ENCODE data around the gene VSIG10L2. TPM values are rescaled to one million over a fixed set of nuclear protein-coding genes. Genes with fewer than 3 reads are reported as not detected.

VSIG10L2 gene
- total RNA-seq, 1 donor: not detected

DNA sequence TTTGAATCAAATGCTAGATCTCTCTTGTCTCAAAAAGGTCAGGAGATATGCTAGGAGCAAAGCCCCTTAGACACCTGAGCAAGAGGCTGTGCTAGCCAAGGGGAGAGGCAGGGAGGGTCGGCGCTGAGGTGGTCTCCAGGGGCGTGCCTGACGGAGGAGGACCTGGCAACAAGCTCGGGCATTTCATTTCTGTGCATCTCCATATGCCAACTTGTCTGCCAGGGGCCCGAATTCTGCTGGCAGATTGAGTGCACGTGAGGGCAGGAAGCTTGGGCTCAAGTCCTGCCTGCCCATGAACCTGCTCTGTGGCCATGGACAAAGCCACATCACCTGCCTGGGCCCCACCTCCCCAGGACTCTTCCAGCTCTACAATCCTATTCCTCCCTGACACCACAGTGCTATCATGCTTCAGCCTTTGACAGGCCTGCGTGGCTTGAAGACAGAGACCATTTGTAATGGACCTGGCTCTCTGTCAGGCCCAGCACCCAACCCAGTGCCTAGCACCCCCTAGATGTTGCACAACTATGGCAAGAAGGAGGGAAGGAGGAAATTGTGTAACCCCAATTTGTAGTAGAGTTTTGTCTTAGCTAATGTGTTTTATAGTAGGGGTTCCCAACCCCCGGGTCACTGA lies 16.3 kb upstream of the VSIG10L2 start:
- no peak overlapping the region for H3K4me3 ChIP-seq (ENCODE audit: low read depth, low read length)
- DNase-seq (ENCODE audit: low read depth): no peak
- TF ChIP-seq, protein P1, sequence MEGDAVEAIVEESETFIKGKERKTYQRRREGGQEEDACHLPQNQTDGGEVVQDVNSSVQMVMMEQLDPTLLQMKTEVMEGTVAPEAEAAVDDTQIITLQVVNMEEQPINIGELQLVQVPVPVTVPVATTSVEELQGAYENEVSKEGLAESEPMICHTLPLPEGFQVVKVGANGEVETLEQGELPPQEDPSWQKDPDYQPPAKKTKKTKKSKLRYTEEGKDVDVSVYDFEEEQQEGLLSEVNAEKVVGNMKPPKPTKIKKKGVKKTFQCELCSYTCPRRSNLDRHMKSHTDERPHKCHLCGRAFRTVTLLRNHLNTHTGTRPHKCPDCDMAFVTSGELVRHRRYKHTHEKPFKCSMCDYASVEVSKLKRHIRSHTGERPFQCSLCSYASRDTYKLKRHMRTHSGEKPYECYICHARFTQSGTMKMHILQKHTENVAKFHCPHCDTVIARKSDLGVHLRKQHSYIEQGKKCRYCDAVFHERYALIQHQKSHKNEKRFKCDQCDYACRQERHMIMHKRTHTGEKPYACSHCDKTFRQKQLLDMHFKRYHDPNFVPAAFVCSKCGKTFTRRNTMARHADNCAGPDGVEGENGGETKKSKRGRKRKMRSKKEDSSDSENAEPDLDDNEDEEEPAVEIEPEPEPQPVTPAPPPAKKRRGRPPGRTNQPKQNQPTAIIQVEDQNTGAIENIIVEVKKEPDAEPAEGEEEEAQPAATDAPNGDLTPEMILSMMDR (IDR thresholded peaks at IDR 0.05; ENCODE audit: insufficient read depth, low read length): no peak

DNA sequence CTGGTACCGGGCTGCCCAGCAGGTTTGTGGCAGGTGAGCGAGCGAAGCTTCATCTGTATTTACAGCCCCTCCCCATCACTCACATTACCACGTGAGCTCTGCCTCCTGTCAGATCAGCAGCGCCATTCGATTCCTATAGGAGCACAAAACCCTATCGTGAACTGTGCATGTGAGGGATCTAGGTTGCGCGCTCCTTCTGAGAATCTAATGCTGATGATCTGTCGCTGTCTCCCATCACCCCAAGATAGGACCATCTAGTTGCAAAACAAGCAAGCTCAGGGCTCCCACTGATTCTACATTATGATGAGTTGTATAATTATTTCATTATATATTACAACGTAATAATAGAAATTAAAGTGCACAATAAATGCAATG lies 15.8 kb upstream of the VSIG10L2 start:
- H3K4me3 ChIP-seq (ENCODE audit: low read depth, low read length): no peak overlapping the region
- TF ChIP-seq, protein P1 (IDR thresholded peaks at IDR 0.05; ENCODE audit: insufficient read depth, low read length): no peak
- no peak for DNase-seq (ENCODE audit: low read depth)

DNA sequence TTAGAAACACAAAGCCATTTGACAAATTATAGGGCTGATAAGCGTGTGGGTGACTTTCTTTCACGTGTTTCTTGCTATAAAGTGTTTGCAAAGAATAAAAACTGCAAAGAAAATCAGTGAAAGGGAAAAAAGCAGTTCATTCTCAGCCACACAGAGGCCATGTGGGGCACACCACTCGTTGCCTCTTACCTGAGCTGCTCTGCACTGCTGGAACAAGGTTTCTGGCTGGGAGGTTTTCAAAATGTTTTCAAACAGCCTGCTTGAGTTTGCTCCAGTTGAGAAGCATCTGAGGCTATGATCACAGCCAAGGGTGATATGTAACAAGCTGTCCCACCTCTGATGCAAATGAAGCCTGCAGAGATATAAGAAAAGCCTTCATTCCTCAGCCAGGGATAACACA lies 14.7 kb upstream of the VSIG10L2 start:
- DNase-seq (ENCODE audit: low read depth): no peak
- TF ChIP-seq, protein P1 (IDR thresholded peaks at IDR 0.05; ENCODE audit: insufficient read depth, low read length): no peak
- no peak overlapping the region for H3K4me3 ChIP-seq (ENCODE audit: low read depth, low read length)

DNA sequence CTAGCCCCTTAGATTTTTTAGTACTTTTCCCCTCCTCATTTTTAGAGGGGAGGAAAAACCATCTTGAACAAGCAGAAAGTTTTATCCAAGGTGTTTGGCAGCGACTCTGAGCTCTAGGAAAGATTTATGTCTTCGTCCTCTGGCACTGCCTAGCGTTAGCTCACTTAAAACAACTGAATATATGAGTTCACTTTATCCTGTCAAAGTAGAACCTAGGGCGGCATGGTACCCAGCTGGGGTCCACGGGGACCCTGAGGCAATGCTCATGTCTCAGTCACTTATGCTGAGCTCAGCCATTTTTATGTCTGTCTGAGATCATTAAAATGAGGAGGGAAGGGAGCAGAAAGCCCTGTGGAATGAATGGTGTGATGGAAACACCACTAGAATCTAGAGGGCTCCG lies 14.2 kb upstream of the VSIG10L2 start:
- H3K4me3 ChIP-seq (ENCODE audit: low read depth, low read length): no peak overlapping the region
- TF ChIP-seq, protein P1 (IDR thresholded peaks at IDR 0.05; ENCODE audit: insufficient read depth, low read length): no peak
- no peak for DNase-seq (ENCODE audit: low read depth)

DNA sequence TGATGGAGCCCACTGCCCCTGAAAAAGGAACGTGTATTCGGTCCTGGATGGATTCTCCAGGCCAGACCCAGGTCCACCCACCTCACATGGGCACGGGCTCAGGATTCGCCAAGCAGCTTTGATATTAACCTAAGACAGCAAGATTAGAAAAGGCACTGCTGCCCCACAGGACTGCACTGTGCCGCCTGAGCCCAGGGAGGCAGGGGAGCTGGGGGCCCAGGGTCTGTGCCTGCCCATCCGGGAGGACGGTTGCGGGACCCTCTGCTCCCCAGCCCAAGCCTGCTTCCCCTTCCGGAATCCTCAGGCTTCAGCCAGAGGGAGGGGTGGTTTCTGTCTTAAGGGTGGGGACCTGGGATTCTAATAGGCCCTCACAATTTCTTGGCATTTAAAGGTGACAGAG lies 13.5 kb upstream of the VSIG10L2 start:
- TF ChIP-seq, protein P1 (IDR thresholded peaks at IDR 0.05; ENCODE audit: insufficient read depth, low read length): no peak
- no peak for DNase-seq (ENCODE audit: low read depth)
- H3K4me3 ChIP-seq (ENCODE audit: low read depth, low read length): no peak overlapping the region

DNA sequence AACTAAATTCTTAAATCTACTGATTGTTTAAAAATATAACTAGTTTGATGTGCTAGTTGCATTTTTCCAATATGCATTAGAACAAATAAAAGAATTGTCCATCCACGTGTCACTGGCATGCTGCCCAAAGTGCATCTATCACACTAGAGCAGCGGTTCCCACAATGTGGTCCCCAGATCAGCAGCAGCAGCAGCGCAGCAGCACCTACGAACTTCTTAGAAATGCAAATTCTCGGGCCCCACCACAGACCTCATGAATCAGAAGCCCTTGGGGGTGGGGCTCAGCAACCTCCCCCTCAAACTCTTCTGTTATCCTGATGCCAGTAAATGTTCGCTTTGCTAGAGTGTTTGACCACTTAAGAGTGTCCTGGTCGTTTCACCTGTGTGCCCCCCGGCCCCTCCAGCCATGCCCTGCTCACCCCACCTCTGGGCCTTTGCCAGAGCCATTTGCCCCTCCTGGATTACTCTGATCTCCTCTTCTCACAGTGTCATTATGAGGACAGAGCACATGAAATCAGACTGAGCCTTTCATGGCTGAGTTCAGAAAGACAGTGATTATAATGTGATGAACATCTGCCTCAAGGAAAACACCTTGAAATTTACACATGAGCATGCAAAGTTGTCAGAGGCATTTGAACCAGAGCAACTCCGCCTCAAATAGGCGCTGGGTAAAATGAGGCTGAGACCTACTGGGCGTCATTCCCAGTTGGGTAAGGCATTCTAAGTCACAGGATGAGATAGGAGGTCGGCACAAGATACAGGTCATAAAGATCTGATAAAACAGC lies 12.6 kb upstream of the VSIG10L2 start:
- TF ChIP-seq, protein P1 (IDR thresholded peaks at IDR 0.05; ENCODE audit: insufficient read depth, low read length): no peak
- H3K4me3 ChIP-seq (ENCODE audit: low read depth, low read length): no peak overlapping the region
- DNase-seq (ENCODE audit: low read depth): no peak
